HEK293 (cell line): ENCODE measurements around the gene CACHD1.

Experiments
- CTCF ChIA-PET: fragments of 350-600 bp; formaldehyde crosslinking; extraction: SDS; loops from one replicate; lab custom pipeline; 2021; ENCODE audit warnings: antibody characterized with exemption; lab: Yijun Ruan, JAX
- POLR2A ChIA-PET: fragments of 300-600 bp; formaldehyde crosslinking; extraction: SDS; loops from one replicate; lab custom pipeline; 2020; ENCODE audit warnings: antibody characterized with exemption, inconsistent platforms; lab: Yijun Ruan, JAX
- H3K27ac ChIP-seq: fragments of 200-500 bp; sonication (Bioruptor generic); 2 replicates; pipeline ENCODE4 v1.5.1; 2014; ENCODE audit warnings: low read depth, low read length, control low read depth, inconsistent platforms; ENCODE audit errors: extremely low read depth
- H3K36me3 ChIP-seq, 2 experiments: fragments of 200-500 bp in 1 of 2; sonication (Bioruptor generic) in 1 of 2; 1 replicate in 1 of 2; 2 replicates in 1 of 2; pipeline ENCODE4 v1.5.1; 2014 to 2017; ENCODE audit warnings: inconsistent platforms in 2 of 2, low read length in 2 of 2; ENCODE audit not compliant: control insufficient read depth in 2 of 2, insufficient read depth in 1 of 2
- H3K4me1 ChIP-seq: fragments of 200-500 bp; sonication (Bioruptor generic); 2 replicates; pipeline ENCODE4 v1.5.1; 2014; ENCODE audit warnings: mild to moderate bottlenecking, low read length, inconsistent platforms; ENCODE audit not compliant: control insufficient read depth, insufficient read depth
- H3K4me3 ChIP-seq: 2 replicates; pipeline ENCODE4 v1.5.1; 2011; ENCODE audit warnings: low read depth, mild to moderate bottlenecking, control low read depth, low read length, moderate library complexity
- H3K9me3 ChIP-seq: fragments of 200-500 bp; sonication (Bioruptor generic); 2 replicates; pipeline ENCODE4 v1.5.1; 2014; ENCODE audit warnings: low read depth, low read length, inconsistent platforms; ENCODE audit not compliant: control insufficient read depth, insufficient read depth
- EGR2 ChIP-seq: fragments of 450-650 bp; formaldehyde crosslinking; IDR thresholded peaks from 2 replicates; pipeline ENCODE4 v1.5.1; 2016; ENCODE audit warnings: low read depth, missing biosample characterization, missing genetic modification characterization
- MEIS1 ChIP-seq: sonication (generic); formaldehyde crosslinking; IDR thresholded peaks from 2 replicates; pipeline ENCODE4 v1.8.1; 2022; ENCODE audit warnings: missing genetic modification reagents, mild to moderate bottlenecking, borderline replicate concordance
- OSR2 ChIP-seq: fragments of 450-650 bp; formaldehyde crosslinking; IDR thresholded peaks from 2 replicates; pipeline ENCODE4 v1.5.1; 2016; ENCODE audit warnings: missing biosample characterization, missing genetic modification characterization
- SETDB1 ChIP-seq: IDR thresholded peaks from one replicate; pipeline ENCODE4 v1.6.1; 2017; ENCODE audit warnings: mild to moderate bottlenecking, low read length, moderate library complexity, mixed read lengths; ENCODE audit not compliant: insufficient read length
- ZFP3 ChIP-seq: fragments of 450-650 bp; formaldehyde crosslinking; IDR thresholded peaks from 2 replicates; pipeline ENCODE4 v1.5.1; 2016; ENCODE audit warnings: low read depth, missing biosample characterization, missing genetic modification characterization
- ZIC2 ChIP-seq: fragments of 450-650 bp; formaldehyde crosslinking; IDR thresholded peaks from 2 replicates; pipeline ENCODE4 v1.5.1; 2016; ENCODE audit warnings: missing biosample characterization, missing genetic modification characterization
- ZNF175 ChIP-seq: fragments of 450-650 bp; formaldehyde crosslinking; IDR thresholded peaks from 2 replicates; pipeline ENCODE4 v1.5.1; 2016; ENCODE audit warnings: missing biosample characterization, missing genetic modification characterization
- ZNF18 ChIP-seq: fragments of 450-650 bp; formaldehyde crosslinking; IDR thresholded peaks from 2 replicates; pipeline ENCODE4 v1.5.1; 2016; ENCODE audit warnings: missing biosample characterization, missing genetic modification characterization
- ZNF24 ChIP-seq: fragments of 450-650 bp; formaldehyde crosslinking; IDR thresholded peaks from 2 replicates; pipeline ENCODE4 v1.5.1; 2016; ENCODE audit warnings: missing biosample characterization, missing genetic modification characterization
- ZNF248 ChIP-seq: fragments of 450-650 bp; formaldehyde crosslinking; IDR thresholded peaks from 2 replicates; pipeline ENCODE4 v1.5.1; 2017; ENCODE audit warnings: missing biosample characterization, missing genetic modification characterization
- ZNF324 ChIP-seq: fragments of 450-650 bp; formaldehyde crosslinking; IDR thresholded peaks from 2 replicates; pipeline ENCODE4 v1.5.1; 2016; ENCODE audit warnings: missing biosample characterization, missing genetic modification characterization
- ZNF354C ChIP-seq: fragments of 450-650 bp; formaldehyde crosslinking; IDR thresholded peaks from 2 replicates; pipeline ENCODE4 v1.5.1; 2016; ENCODE audit warnings: missing biosample characterization, missing genetic modification characterization, low read depth, borderline replicate concordance
- ZNF391 ChIP-seq: fragments of 450-650 bp; formaldehyde crosslinking; IDR thresholded peaks from 2 replicates; pipeline ENCODE4 v1.5.1; 2016; ENCODE audit warnings: low read depth, missing biosample characterization, missing genetic modification characterization, borderline replicate concordance
- ZNF521 ChIP-seq: fragments of 450-650 bp; formaldehyde crosslinking; IDR thresholded peaks from 2 replicates; pipeline ENCODE4 v1.5.1; 2017; ENCODE audit warnings: missing biosample characterization, mild to moderate bottlenecking, missing genetic modification characterization
- ZNF558 ChIP-seq: fragments of 450-650 bp; formaldehyde crosslinking; IDR thresholded peaks from 2 replicates; pipeline ENCODE4 v1.5.1; 2016; ENCODE audit warnings: missing biosample characterization, missing genetic modification characterization
- ZNF600 ChIP-seq: fragments of 450-650 bp; formaldehyde crosslinking; IDR thresholded peaks from 2 replicates; pipeline ENCODE4 v1.5.1; 2016; ENCODE audit warnings: missing biosample characterization, missing genetic modification characterization
- ZNF623 ChIP-seq: fragments of 450-650 bp; formaldehyde crosslinking; IDR thresholded peaks from 2 replicates; pipeline ENCODE4 v1.5.1; 2016; ENCODE audit warnings: missing biosample characterization, missing genetic modification characterization
- ZNF639 ChIP-seq: fragments of 450-650 bp; formaldehyde crosslinking; IDR thresholded peaks from 2 replicates; pipeline ENCODE4 v1.5.1; 2016; ENCODE audit warnings: missing biosample characterization, missing genetic modification characterization
- ZNF660 ChIP-seq: fragments of 450-650 bp; IDR thresholded peaks from 2 replicates; pipeline ENCODE4 v1.5.1; 2018; ENCODE audit warnings: missing biosample characterization, mild to moderate bottlenecking, missing genetic modification characterization
- ZNF830 ChIP-seq: fragments of 450-650 bp; IDR thresholded peaks from 2 replicates; pipeline ENCODE4 v1.5.0; 2018; ENCODE audit warnings: missing biosample characterization, missing genetic modification characterization, low read depth, mild to moderate bottlenecking, moderate library complexity
- ZSCAN16 ChIP-seq: fragments of 450-650 bp; formaldehyde crosslinking; IDR thresholded peaks from 2 replicates; pipeline ENCODE4 v1.5.1; 2016; ENCODE audit warnings: missing biosample characterization, missing genetic modification characterization
- TF ChIP-seq, protein P1 (sequence below): fragments of 450-650 bp; formaldehyde crosslinking; IDR thresholded peaks from 2 replicates; pipeline ENCODE4 v1.5.1; 2017; ENCODE audit warnings: missing biosample characterization, missing genetic modification characterization
- TF ChIP-seq, protein P2 (sequence below): fragments of 450-650 bp; IDR thresholded peaks from 2 replicates; pipeline ENCODE4 v1.5.1; 2018; ENCODE audit warnings: missing biosample characterization, mild to moderate bottlenecking, missing genetic modification characterization
- TF ChIP-seq, protein P3 (sequence below): fragments of 450-650 bp; formaldehyde crosslinking; IDR thresholded peaks from 2 replicates; pipeline ENCODE4 v1.5.1; 2016; ENCODE audit warnings: missing biosample characterization, missing genetic modification characterization

The CACHD1 gene

DNA sequence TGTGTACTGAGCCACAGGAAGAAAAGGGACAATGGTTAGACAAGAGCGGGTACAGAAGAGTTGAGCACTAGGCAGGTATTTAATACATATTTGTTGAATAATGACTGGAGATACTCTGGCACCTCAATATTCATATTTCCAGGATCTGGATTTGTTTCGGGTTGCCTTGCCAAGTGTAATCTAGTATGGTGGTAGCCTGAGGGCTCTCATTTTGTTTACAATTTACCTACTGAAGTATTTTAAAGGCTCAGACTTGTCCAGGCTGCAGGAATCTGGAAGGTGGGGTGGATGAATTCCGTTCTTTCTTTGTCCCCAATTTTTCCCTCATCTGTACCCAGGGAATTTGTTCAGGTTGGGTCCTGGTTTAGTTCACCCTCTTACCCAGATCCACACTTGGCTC is 95.0 kb downstream of the CACHD1 start:
- no peak overlapping the region for H3K27ac ChIP-seq
- ChIA-PET CTCF (no interaction called here), POLR2A (no interaction called here)
- TF ChIP-seq ZNF830 (tag by site-specific recombination) (no peak), EGR2 (no peak), ZNF660 (no peak), ZSCAN16 (tag by site-specific recombination) (no peak), ZNF354C (tag by site-specific recombination) (no peak), OSR2 (tag by site-specific recombination) (no peak), ZNF248 (tag by site-specific recombination) (no peak), MEIS1 (CRISPR knock-in tag) (no peak)
- TF ChIP-seq, protein P1, sequence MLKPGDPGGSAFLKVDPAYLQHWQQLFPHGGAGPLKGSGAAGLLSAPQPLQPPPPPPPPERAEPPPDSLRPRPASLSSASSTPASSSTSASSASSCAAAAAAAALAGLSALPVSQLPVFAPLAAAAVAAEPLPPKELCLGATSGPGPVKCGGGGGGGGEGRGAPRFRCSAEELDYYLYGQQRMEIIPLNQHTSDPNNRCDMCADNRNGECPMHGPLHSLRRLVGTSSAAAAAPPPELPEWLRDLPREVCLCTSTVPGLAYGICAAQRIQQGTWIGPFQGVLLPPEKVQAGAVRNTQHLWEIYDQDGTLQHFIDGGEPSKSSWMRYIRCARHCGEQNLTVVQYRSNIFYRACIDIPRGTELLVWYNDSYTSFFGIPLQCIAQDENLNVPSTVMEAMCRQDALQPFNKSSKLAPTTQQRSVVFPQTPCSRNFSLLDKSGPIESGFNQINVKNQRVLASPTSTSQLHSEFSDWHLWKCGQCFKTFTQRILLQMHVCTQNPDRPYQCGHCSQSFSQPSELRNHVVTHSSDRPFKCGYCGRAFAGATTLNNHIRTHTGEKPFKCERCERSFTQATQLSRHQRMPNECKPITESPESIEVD (tag by site-specific recombination), result no peak
- no peaks in the 10 kb centered on the region for H3K36me3 ChIP-seq
- H3K9me3 ChIP-seq, result no peaks in the 10 kb centered on the region
- no peak overlapping the region for H3K4me3 ChIP-seq
- 0 out of 2 replicates have a peak, but pooled peaks cover 6% of the 10 kb centered on the region for H3K4me1 ChIP-seq

- H3K36me3 ChIP-seq, result no peaks in the 10 kb centered on the region
- CTCF ChIA-PET, result interaction anchor here (0.6 to 1.2 kb wide), 5 partner anchors 8 to 254 kb away, joined by 3 read pairs; no protein-coding TSS in a partner anchor
- no peak for TF ChIP-seq ZNF600 (tag by site-specific recombination)
- TF ChIP-seq, protein P2, sequence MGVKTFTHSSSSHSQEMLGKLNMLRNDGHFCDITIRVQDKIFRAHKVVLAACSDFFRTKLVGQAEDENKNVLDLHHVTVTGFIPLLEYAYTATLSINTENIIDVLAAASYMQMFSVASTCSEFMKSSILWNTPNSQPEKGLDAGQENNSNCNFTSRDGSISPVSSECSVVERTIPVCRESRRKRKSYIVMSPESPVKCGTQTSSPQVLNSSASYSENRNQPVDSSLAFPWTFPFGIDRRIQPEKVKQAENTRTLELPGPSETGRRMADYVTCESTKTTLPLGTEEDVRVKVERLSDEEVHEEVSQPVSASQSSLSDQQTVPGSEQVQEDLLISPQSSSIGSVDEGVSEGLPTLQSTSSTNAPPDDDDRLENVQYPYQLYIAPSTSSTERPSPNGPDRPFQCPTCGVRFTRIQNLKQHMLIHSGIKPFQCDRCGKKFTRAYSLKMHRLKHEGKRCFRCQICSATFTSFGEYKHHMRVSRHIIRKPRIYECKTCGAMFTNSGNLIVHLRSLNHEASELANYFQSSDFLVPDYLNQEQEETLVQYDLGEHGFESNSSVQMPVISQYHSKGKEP (tag by site-specific recombination), result peak; percentile 46; the same call in 1 of the 2 replicates
- no peak overlapping the region for H3K4me3 ChIP-seq
- no peaks in the 10 kb centered on the region for H3K9me3 ChIP-seq
- POLR2A ChIA-PET, result no interaction called here
- no peak overlapping the region for H3K27ac ChIP-seq
- peaks cover 10% of the 10 kb centered on the region; the same call in 1 of the 2 replicates for H3K4me1 ChIP-seq
Observed at GRCh38 chr1:64567426-64568170, 97.7 kb downstream of the CACHD1 start.

DNA sequence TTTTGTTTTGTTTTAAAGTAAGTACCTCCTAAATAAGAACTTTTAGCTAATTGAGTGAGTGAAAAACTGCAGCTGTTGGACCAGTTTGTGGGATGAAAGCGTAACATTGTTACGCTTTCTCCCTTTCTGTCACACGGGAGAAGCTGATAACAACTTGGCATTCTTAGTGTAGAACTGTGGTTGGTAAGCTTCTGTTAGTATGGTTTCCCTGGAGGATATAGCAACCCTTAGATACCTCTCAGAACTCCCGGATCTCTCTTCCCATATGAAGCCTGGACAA is 98.2 kb downstream of the CACHD1 start:
- H3K36me3 ChIP-seq, result no peaks in the 10 kb centered on the region
- H3K4me3 ChIP-seq, result no peak overlapping the region
- ChIA-PET CTCF (interaction anchor here (0.6 to 1.2 kb wide), 5 partner anchors 9 to 639 kb away, joined by 3 read pairs; no protein-coding TSS in a partner anchor), POLR2A (no interaction called here)
- H3K4me1 ChIP-seq, result peaks cover 12% of the 10 kb centered on the region; the same call in 1 of the 2 replicates
- no peak overlapping the region for H3K27ac ChIP-seq
- no peaks in the 10 kb centered on the region for H3K9me3 ChIP-seq
- TF ChIP-seq ZIC2 (tag by site-specific recombination) (no peak), ZNF639 (tag by site-specific recombination) (no peak), ZNF521 (tag by site-specific recombination) (no peak), ZNF175 (tag by site-specific recombination) (no peak), ZNF623 (tag by site-specific recombination) (no peak), ZFP3 (tag by site-specific recombination) (no peak), ZNF391 (no peak), ZNF324 (tag by site-specific recombination) (no peak), ZNF558 (tag by site-specific recombination) (no peak), SETDB1 (no peak), ZNF18 (tag by site-specific recombination) (no peak), ZNF24 (tag by site-specific recombination) (no peak)
- TF ChIP-seq, protein P3, sequence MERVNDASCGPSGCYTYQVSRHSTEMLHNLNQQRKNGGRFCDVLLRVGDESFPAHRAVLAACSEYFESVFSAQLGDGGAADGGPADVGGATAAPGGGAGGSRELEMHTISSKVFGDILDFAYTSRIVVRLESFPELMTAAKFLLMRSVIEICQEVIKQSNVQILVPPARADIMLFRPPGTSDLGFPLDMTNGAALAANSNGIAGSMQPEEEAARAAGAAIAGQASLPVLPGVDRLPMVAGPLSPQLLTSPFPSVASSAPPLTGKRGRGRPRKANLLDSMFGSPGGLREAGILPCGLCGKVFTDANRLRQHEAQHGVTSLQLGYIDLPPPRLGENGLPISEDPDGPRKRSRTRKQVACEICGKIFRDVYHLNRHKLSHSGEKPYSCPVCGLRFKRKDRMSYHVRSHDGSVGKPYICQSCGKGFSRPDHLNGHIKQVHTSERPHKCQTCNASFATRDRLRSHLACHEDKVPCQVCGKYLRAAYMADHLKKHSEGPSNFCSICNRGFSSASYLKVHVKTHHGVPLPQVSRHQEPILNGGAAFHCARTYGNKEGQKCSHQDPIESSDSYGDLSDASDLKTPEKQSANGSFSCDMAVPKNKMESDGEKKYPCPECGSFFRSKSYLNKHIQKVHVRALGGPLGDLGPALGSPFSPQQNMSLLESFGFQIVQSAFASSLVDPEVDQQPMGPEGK (tag by site-specific recombination), result no peak
